H9 (cell line): ENCODE measurements around the gene PLCL1. TPM values are rescaled to one million over a fixed set of nuclear protein-coding genes. Genes with fewer than 3 reads are reported as not detected.

Experiments used
- DNase-seq: peaks from one replicate; pipeline ENCODE4 v3.0.0-alpha.2; 2017
- H2AFZ ChIP-seq: one replicate; pipeline ENCODE4 v1.6.1; 2013; ENCODE audit warnings: mild to moderate bottlenecking, low read length, control low read depth, moderate library complexity
- H2AK5ac ChIP-seq: 2 replicates; pipeline ENCODE4 v1.6.1; 2013; ENCODE audit warnings: low read length, control low read depth, mixed read lengths; ENCODE audit not compliant: insufficient read length
- H2BK120ac ChIP-seq: one replicate; pipeline ENCODE4 v1.6.1; 2013; ENCODE audit warnings: low read depth, mild to moderate bottlenecking, low read length, control low read depth, inconsistent platforms; ENCODE audit not compliant: poor library complexity, severe bottlenecking
- H2BK12ac ChIP-seq: 2 replicates; pipeline ENCODE4 v1.6.1; 2013; ENCODE audit warnings: low read length, control low read depth, mixed read lengths, low read depth; ENCODE audit not compliant: insufficient read length
- H2BK15ac ChIP-seq: 2 replicates; pipeline ENCODE4 v1.6.1; 2013; ENCODE audit warnings: low read depth, low read length, control low read depth
- H2BK20ac ChIP-seq: one replicate; pipeline ENCODE4 v1.6.1; 2013; ENCODE audit warnings: low read depth, mild to moderate bottlenecking, low read length, control low read depth, inconsistent platforms; ENCODE audit not compliant: poor library complexity, severe bottlenecking
- H2BK5ac ChIP-seq: 2 replicates; pipeline ENCODE4 v1.6.1; 2013; ENCODE audit warnings: low read length, control low read depth, mixed read lengths; ENCODE audit not compliant: insufficient read length
- H3K14ac ChIP-seq: 2 replicates; pipeline ENCODE4 v1.6.1; 2013; ENCODE audit warnings: low read length, control low read depth; ENCODE audit not compliant: insufficient read depth
- H3K18ac ChIP-seq: 2 replicates; pipeline ENCODE4 v1.6.1; 2013; ENCODE audit warnings: low read depth, mild to moderate bottlenecking, mixed read lengths, low read length, control low read depth; ENCODE audit not compliant: insufficient read length
- H3K23ac ChIP-seq: 2 replicates; pipeline ENCODE4 v1.6.1; 2013; ENCODE audit warnings: low read length, control low read depth, mixed read lengths, low read depth; ENCODE audit not compliant: insufficient read length
- H3K23me2 ChIP-seq: 2 replicates; pipeline ENCODE4 v1.6.1; 2013; ENCODE audit warnings: low read depth, mild to moderate bottlenecking, mixed read lengths, low read length, control low read depth; ENCODE audit not compliant: insufficient read length, poor library complexity, severe bottlenecking
- H3K27ac ChIP-seq: 2 replicates; pipeline ENCODE4 v1.5.1; 2013; ENCODE audit warnings: low read length, control low read depth, mixed read lengths, low read depth; ENCODE audit not compliant: insufficient read length
- H3K27me3 ChIP-seq: 2 replicates; pipeline ENCODE4 v1.6.1; 2013; ENCODE audit warnings: low read length, control low read depth, inconsistent platforms; ENCODE audit not compliant: insufficient read depth
- H3K4ac ChIP-seq: 2 replicates; pipeline ENCODE4 v1.6.1; 2013; ENCODE audit warnings: low read depth, mild to moderate bottlenecking, control low read depth, inconsistent platforms, low read length, moderate library complexity
- H3K4me1 ChIP-seq: 2 replicates; pipeline ENCODE4 v1.6.1; 2013; ENCODE audit warnings: low read length, control low read depth, inconsistent platforms; ENCODE audit not compliant: insufficient read depth
- H3K4me2 ChIP-seq: 2 replicates; pipeline ENCODE4 v1.6.1; 2013; ENCODE audit warnings: low read length, control low read depth, mixed read lengths; ENCODE audit not compliant: insufficient read length, insufficient read depth
- H3K56ac ChIP-seq: 2 replicates; pipeline ENCODE4 v1.6.1; 2013; ENCODE audit warnings: low read depth, mild to moderate bottlenecking, mixed read lengths, low read length, control low read depth; ENCODE audit not compliant: insufficient read length
- H3K79me1 ChIP-seq: 2 replicates; pipeline ENCODE4 v1.6.1; 2013; ENCODE audit warnings: low read depth, mild to moderate bottlenecking, moderate library complexity, low read length, control low read depth, inconsistent platforms; ENCODE audit not compliant: insufficient read depth, poor library complexity, severe bottlenecking
- H3K79me2 ChIP-seq: 2 replicates; pipeline ENCODE4 v1.6.1; 2013; ENCODE audit warnings: low read length, control low read depth, inconsistent platforms; ENCODE audit not compliant: insufficient read depth
- H3K9ac ChIP-seq: 2 replicates; pipeline ENCODE4 v1.6.1; 2013; ENCODE audit warnings: low read length, control low read depth, mixed read lengths; ENCODE audit not compliant: insufficient read length; ENCODE audit errors: extremely low read depth
- H3K9me3 ChIP-seq: one replicate; pipeline ENCODE4 v1.6.1; 2013; ENCODE audit warnings: low read depth, low read length, inconsistent platforms; ENCODE audit not compliant: control insufficient read depth
- H3T11ph ChIP-seq: one replicate; pipeline ENCODE4 v1.6.1; 2013; ENCODE audit warnings: mild to moderate bottlenecking, low read length, control low read depth, inconsistent platforms
- H4K20me1 ChIP-seq: one replicate; pipeline ENCODE4 v1.6.1; 2013; ENCODE audit not compliant: control insufficient read depth, insufficient read length, insufficient read depth
- H4K5ac ChIP-seq: 2 replicates; pipeline ENCODE4 v1.6.1; 2013; ENCODE audit warnings: low read depth, mild to moderate bottlenecking, mixed read lengths, low read length, control low read depth; ENCODE audit not compliant: insufficient read length
- H4K8ac ChIP-seq: replicated peaks from 2 replicates; pipeline ENCODE4 v1.6.1; 2013; ENCODE audit warnings: low read length, control low read depth, mixed read lengths, low read depth; ENCODE audit not compliant: insufficient read length
- H4K91ac ChIP-seq: 2 replicates; pipeline ENCODE4 v1.6.1; 2013; ENCODE audit warnings: low read depth, mild to moderate bottlenecking, moderate library complexity, mixed read lengths, low read length, control low read depth; ENCODE audit not compliant: insufficient read length
- H3K27ac Mint-ChIP-seq, 3 experiments: 2 replicates in 2 of 3; 3 replicates in 1 of 3; pipeline ENCODE4 v1.8.0; 2020 to 2021; ENCODE audit warnings: mixed read lengths in 3 of 3, mild to moderate bottlenecking in 1 of 3, moderate library complexity in 1 of 3
- H3K27me3 Mint-ChIP-seq: 2 replicates; pipeline ENCODE4 v1.8.0; 2021; ENCODE audit warnings: low read depth, mild to moderate bottlenecking, moderate library complexity, mixed read lengths
- H3K36me3 Mint-ChIP-seq, 3 experiments: 2 replicates in 2 of 3; 3 replicates in 1 of 3; pipeline ENCODE4 v1.8.0; 2020 to 2021; ENCODE audit warnings: low read depth in 3 of 3, mixed read lengths in 3 of 3; ENCODE audit not compliant: insufficient read depth in 1 of 3
- H3K4me1 Mint-ChIP-seq, 2 experiments: 2 replicates each; pipeline ENCODE4 v1.8.0; 2020; ENCODE audit warnings: mixed read lengths in 2 of 2
- H3K4me3 Mint-ChIP-seq, 2 experiments: 2 replicates in 1 of 2; 3 replicates in 1 of 2; pipeline ENCODE4 v1.8.0; 2020 to 2021; ENCODE audit warnings: mild to moderate bottlenecking in 2 of 2, mixed read lengths in 2 of 2, moderate library complexity in 1 of 2
- H3K9me3 Mint-ChIP-seq, 2 experiments: 2 replicates in 1 of 2; 3 replicates in 1 of 2; pipeline ENCODE4 v1.8.0; 2020; ENCODE audit warnings: mild to moderate bottlenecking in 2 of 2, mixed read lengths in 2 of 2, moderate library complexity in 1 of 2
- WGBS: extraction: QIAGEN DNeasy Blood & Tissue Kit; methylation state at CpG from one replicate; pipeline ENCODE4 v1.1.7; 2013; ENCODE audit warnings: missing lambda C conversion rate, low lambda C conversion rate, mixed read lengths; ENCODE audit not compliant: insufficient read length; ENCODE audit errors: extremely low coverage; 5-methylcytosine and 5-hydroxymethylcytosine counted together
- total RNA-seq: library from RNA; stranded (reverse); gene quantifications from 2 replicates; pipeline ENCODE4 v1.2.1, GENCODE V29; 2021
- TF ChIP-seq, protein P1 (sequence below): fragments of 200-600 bp; sonication (generic); conservative IDR thresholded peaks from 3 replicates; pipeline ENCODE4 v1.8.0; 2021; ENCODE audit warnings: antibody characterized with exemption, mild to moderate bottlenecking

Gene PLCL1
- total RNA-seq, 1 experiment from 2014 or later: 0.04 TPM

DNA sequence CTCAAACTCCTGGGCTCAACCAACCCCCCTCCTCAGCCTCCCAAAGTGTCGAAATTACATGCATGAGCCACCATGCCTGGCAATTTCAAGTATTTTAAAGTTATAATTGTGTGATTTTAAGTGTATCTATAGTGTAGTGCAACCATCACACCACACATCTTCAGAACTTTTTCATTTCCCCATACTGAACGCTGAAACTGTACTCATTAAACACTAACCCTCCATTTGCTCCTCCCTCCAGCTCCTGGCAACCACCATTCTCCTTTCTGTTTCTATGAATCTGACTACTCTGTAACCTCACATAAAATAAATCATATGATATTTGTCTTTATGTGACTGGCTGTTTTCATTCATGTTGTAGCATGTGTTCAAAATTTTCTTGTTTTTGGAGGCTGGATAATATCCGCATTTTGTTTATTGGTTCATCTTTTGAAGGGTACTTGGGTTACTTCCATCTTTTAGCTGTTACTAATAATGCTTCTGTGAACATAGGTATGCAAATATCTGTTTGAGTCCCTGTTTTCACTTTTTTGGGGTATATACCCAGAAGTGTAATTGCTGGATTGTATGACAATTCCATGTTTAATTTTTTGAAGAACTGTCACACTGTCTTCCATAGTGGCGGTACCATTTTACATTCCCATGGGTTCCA is 188.2 kb downstream of the PLCL1 start:
- Histone ChIP-seq H3K79me2 (no peaks in the 10 kb centered on the region), H2AFZ (no peak overlapping the region), H2BK12ac (no peak overlapping the region), H3K18ac (no peak overlapping the region), H3K4me1 (no peaks in the 10 kb centered on the region), H3K23ac (no peak overlapping the region), H3K23me2 (no peaks in the 10 kb centered on the region), H3K56ac (no peak overlapping the region), H2BK15ac (no peak overlapping the region), H3K4ac (no peak overlapping the region), H2BK20ac (no peak overlapping the region), H2BK5ac (no peak overlapping the region), H4K20me1 (no peaks in the 10 kb centered on the region), H4K91ac (no peak overlapping the region), H3T11ph (no peak overlapping the region), H3K27ac (no peak overlapping the region), H4K5ac (no peak overlapping the region), H3K9me3 (no peaks in the 10 kb centered on the region), H3K4me2 (no peak overlapping the region), H4K8ac (no peak overlapping the region), H2AK5ac (no peak overlapping the region), H3K9ac (no peak overlapping the region), H3K27me3 (no peaks in the 10 kb centered on the region), H3K79me1 (no peaks in the 10 kb centered on the region), H2BK120ac (no peak overlapping the region), H3K14ac (no peak overlapping the region)
- TF ChIP-seq, protein P1, sequence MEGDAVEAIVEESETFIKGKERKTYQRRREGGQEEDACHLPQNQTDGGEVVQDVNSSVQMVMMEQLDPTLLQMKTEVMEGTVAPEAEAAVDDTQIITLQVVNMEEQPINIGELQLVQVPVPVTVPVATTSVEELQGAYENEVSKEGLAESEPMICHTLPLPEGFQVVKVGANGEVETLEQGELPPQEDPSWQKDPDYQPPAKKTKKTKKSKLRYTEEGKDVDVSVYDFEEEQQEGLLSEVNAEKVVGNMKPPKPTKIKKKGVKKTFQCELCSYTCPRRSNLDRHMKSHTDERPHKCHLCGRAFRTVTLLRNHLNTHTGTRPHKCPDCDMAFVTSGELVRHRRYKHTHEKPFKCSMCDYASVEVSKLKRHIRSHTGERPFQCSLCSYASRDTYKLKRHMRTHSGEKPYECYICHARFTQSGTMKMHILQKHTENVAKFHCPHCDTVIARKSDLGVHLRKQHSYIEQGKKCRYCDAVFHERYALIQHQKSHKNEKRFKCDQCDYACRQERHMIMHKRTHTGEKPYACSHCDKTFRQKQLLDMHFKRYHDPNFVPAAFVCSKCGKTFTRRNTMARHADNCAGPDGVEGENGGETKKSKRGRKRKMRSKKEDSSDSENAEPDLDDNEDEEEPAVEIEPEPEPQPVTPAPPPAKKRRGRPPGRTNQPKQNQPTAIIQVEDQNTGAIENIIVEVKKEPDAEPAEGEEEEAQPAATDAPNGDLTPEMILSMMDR: no peak
- Mint-ChIP-seq H3K27ac (no peak overlapping the region), H3K36me3 (peaks cover 1 to 12% (median 2%) of the 10 kb centered on the region in 3 experiments; a peak in 5 of 7 replicates), H3K27me3 (no peaks in the 10 kb centered on the region), H3K9me3 (peaks cover 7 to 8% of the 10 kb centered on the region in 2 experiments; a peak in 3 of 5 replicates), H3K4me1 (peaks cover 3 to 4% of the 10 kb centered on the region in 2 experiments; a peak in 2 of 4 replicates), H3K4me3 (no peak overlapping the region)
- WGBS: no CpG with 5 or more reads among the region's 4 CpGs
- DNase-seq: no peak
